ENCODE results near the gene PHF2.

Gene PHF2

GRCh38 chr9:93616044-93616443 lies 39.7 kb downstream of the PHF2 start:
- no peaks in the 10 kb centered on the region for H3K9me3 ChIP-seq (ENCODE audit: control insufficient read depth in 2 of 2, low read length in 2 of 2)
- no peak overlapping the region for H3K27ac ChIP-seq (ENCODE audit: low read length)
- peaks cover 31% of the 10 kb centered on the region for H3K4me1 ChIP-seq (ENCODE audit: control insufficient read depth, insufficient read depth, low read length)
- H3K36me3 ChIP-seq (ENCODE audit: control insufficient read depth in 2 of 2, insufficient read depth in 2 of 2, low read length in 2 of 2): peaks cover 0 to 3% of the 10 kb centered on the region in 2 donors
- H3K4me3 ChIP-seq (ENCODE audit: low read length in 2 of 2): no peak overlapping the region
- no peak overlapping the region for H3K9ac ChIP-seq (ENCODE audit: low read length in 2 of 2)
- no peaks in the 10 kb centered on the region for H3K27me3 ChIP-seq (ENCODE audit: control insufficient read depth in 1 of 2, insufficient read depth in 2 of 2, low read length in 2 of 2)

- no peak overlapping the region for H3K4me3 ChIP-seq (ENCODE audit: low read length in 2 of 2)
- H3K27ac ChIP-seq (ENCODE audit: low read length): no peak overlapping the region
- H3K9me3 ChIP-seq (ENCODE audit: control insufficient read depth in 2 of 2, low read length in 2 of 2): no peaks in the 10 kb centered on the region
- H3K9ac ChIP-seq (ENCODE audit: low read length in 2 of 2): no peak overlapping the region
- no peaks in the 10 kb centered on the region for H3K27me3 ChIP-seq (ENCODE audit: control insufficient read depth in 1 of 2, insufficient read depth in 2 of 2, low read length in 2 of 2)
- H3K4me1 ChIP-seq (ENCODE audit: control insufficient read depth, insufficient read depth, low read length): peaks cover 36% of the 10 kb centered on the region
- H3K36me3 ChIP-seq (ENCODE audit: control insufficient read depth in 2 of 2, insufficient read depth in 2 of 2, low read length in 2 of 2): peaks cover 0 to 3% of the 10 kb centered on the region in 2 donors
Observed at GRCh38 chr9:93617273-93617672, 40.9 kb downstream of the PHF2 start.

GRCh38 chr9:93619272-93619775 lies 42.9 kb downstream of the PHF2 start:
- no peak overlapping the region for H3K9ac ChIP-seq (ENCODE audit: low read length in 2 of 2)
- H3K9me3 ChIP-seq (ENCODE audit: control insufficient read depth in 2 of 2, low read length in 2 of 2): no peaks in the 10 kb centered on the region
- no peaks in the 10 kb centered on the region for H3K27me3 ChIP-seq (ENCODE audit: control insufficient read depth in 1 of 2, insufficient read depth in 2 of 2, low read length in 2 of 2)
- H3K36me3 ChIP-seq (ENCODE audit: control insufficient read depth in 2 of 2, insufficient read depth in 2 of 2, low read length in 2 of 2): peaks cover 0 to 3% of the 10 kb centered on the region in 2 donors
- no peak overlapping the region for H3K27ac ChIP-seq (ENCODE audit: low read length)
- H3K4me3 ChIP-seq (ENCODE audit: low read length in 2 of 2): no peak overlapping the region
- peaks cover 25% of the 10 kb centered on the region for H3K4me1 ChIP-seq (ENCODE audit: control insufficient read depth, insufficient read depth, low read length)

- H3K4me1 ChIP-seq (ENCODE audit: control insufficient read depth, insufficient read depth, low read length): peaks cover 25% of the 10 kb centered on the region
- no peaks in the 10 kb centered on the region for H3K9me3 ChIP-seq (ENCODE audit: control insufficient read depth in 2 of 2, low read length in 2 of 2)
- H3K9ac ChIP-seq (ENCODE audit: low read length in 2 of 2): no peak overlapping the region
- peaks cover 0 to 3% of the 10 kb centered on the region in 2 donors for H3K36me3 ChIP-seq (ENCODE audit: control insufficient read depth in 2 of 2, insufficient read depth in 2 of 2, low read length in 2 of 2)
- H3K27ac ChIP-seq (ENCODE audit: low read length): no peak overlapping the region
- H3K27me3 ChIP-seq (ENCODE audit: control insufficient read depth in 1 of 2, insufficient read depth in 2 of 2, low read length in 2 of 2): no peaks in the 10 kb centered on the region
- no peak overlapping the region for H3K4me3 ChIP-seq (ENCODE audit: low read length in 2 of 2)
Observed at GRCh38 chr9:93620041-93620506, 43.7 kb downstream of the PHF2 start.

- H3K4me3 ChIP-seq (ENCODE audit: low read length in 2 of 2): no peak overlapping the region
- peaks cover 25% of the 10 kb centered on the region for H3K4me1 ChIP-seq (ENCODE audit: control insufficient read depth, insufficient read depth, low read length)
- peaks cover 0 to 3% of the 10 kb centered on the region in 2 donors for H3K36me3 ChIP-seq (ENCODE audit: control insufficient read depth in 2 of 2, insufficient read depth in 2 of 2, low read length in 2 of 2)
- H3K27ac ChIP-seq (ENCODE audit: low read length): no peak overlapping the region
- H3K9me3 ChIP-seq (ENCODE audit: control insufficient read depth in 2 of 2, low read length in 2 of 2): no peaks in the 10 kb centered on the region
- no peaks in the 10 kb centered on the region for H3K27me3 ChIP-seq (ENCODE audit: control insufficient read depth in 1 of 2, insufficient read depth in 2 of 2, low read length in 2 of 2)
- no peak overlapping the region for H3K9ac ChIP-seq (ENCODE audit: low read length in 2 of 2)
Observed at GRCh38 chr9:93620881-93621820, 44.8 kb downstream of the PHF2 start.

- H3K27ac ChIP-seq (ENCODE audit: low read length): no peak overlapping the region
- no peaks in the 10 kb centered on the region for H3K9me3 ChIP-seq (ENCODE audit: control insufficient read depth in 2 of 2, low read length in 2 of 2)
- H3K36me3 ChIP-seq (ENCODE audit: control insufficient read depth in 2 of 2, insufficient read depth in 2 of 2, low read length in 2 of 2): peaks cover 0 to 3% of the 10 kb centered on the region in 2 donors
- H3K4me1 ChIP-seq (ENCODE audit: control insufficient read depth, insufficient read depth, low read length): peaks cover 22% of the 10 kb centered on the region
- H3K9ac ChIP-seq (ENCODE audit: low read length in 2 of 2): no peak overlapping the region
- no peak overlapping the region for H3K4me3 ChIP-seq (ENCODE audit: low read length in 2 of 2)
- H3K27me3 ChIP-seq (ENCODE audit: control insufficient read depth in 1 of 2, insufficient read depth in 2 of 2, low read length in 2 of 2): no peaks in the 10 kb centered on the region
Observed at GRCh38 chr9:93621922-93622321, 45.5 kb downstream of the PHF2 start.

GRCh38 chr9:93622691-93623090 lies 46.3 kb downstream of the PHF2 start:
- H3K9ac ChIP-seq (ENCODE audit: low read length in 2 of 2): no peak overlapping the region
- no peak overlapping the region for H3K4me3 ChIP-seq (ENCODE audit: low read length in 2 of 2)
- H3K27me3 ChIP-seq (ENCODE audit: control insufficient read depth in 1 of 2, insufficient read depth in 2 of 2, low read length in 2 of 2): no peaks in the 10 kb centered on the region
- peaks cover 18% of the 10 kb centered on the region for H3K4me1 ChIP-seq (ENCODE audit: control insufficient read depth, insufficient read depth, low read length)
- no peak overlapping the region for H3K27ac ChIP-seq (ENCODE audit: low read length)
- peaks cover 2 to 3% of the 10 kb centered on the region in 2 donors for H3K9me3 ChIP-seq (ENCODE audit: control insufficient read depth in 2 of 2, low read length in 2 of 2)
- peaks cover 0 to 3% of the 10 kb centered on the region in 2 donors for H3K36me3 ChIP-seq (ENCODE audit: control insufficient read depth in 2 of 2, insufficient read depth in 2 of 2, low read length in 2 of 2)

GRCh38 chr9:93623753-93624152 lies 47.4 kb downstream of the PHF2 start:
- Histone ChIP-seq H3K27me3 (ENCODE audit: control insufficient read depth in 1 of 2, insufficient read depth in 2 of 2, low read length in 2 of 2) (no peaks in the 10 kb centered on the region), H3K9me3 (ENCODE audit: control insufficient read depth in 2 of 2, low read length in 2 of 2) (peaks cover 5 to 7% of the 10 kb centered on the region in 2 donors), H3K4me1 (ENCODE audit: control insufficient read depth, insufficient read depth, low read length) (peaks cover 18% of the 10 kb centered on the region), H3K27ac (ENCODE audit: low read length) (no peak overlapping the region), H3K4me3 (ENCODE audit: low read length in 2 of 2) (no peak overlapping the region), H3K9ac (ENCODE audit: low read length in 2 of 2) (no peak overlapping the region), H3K36me3 (ENCODE audit: control insufficient read depth in 2 of 2, insufficient read depth in 2 of 2, low read length in 2 of 2) (no peaks in the 10 kb centered on the region)

GRCh38 chr9:93624431-93624834 lies 48.0 kb downstream of the PHF2 start:
- Histone ChIP-seq H3K9me3 (ENCODE audit: control insufficient read depth in 2 of 2, low read length in 2 of 2) (peaks cover 5 to 7% of the 10 kb centered on the region in 2 donors), H3K9ac (ENCODE audit: low read length in 2 of 2) (no peak overlapping the region), H3K27me3 (ENCODE audit: control insufficient read depth in 1 of 2, insufficient read depth in 2 of 2, low read length in 2 of 2) (no peaks in the 10 kb centered on the region), H3K4me1 (ENCODE audit: control insufficient read depth, insufficient read depth, low read length) (peaks cover 18% of the 10 kb centered on the region), H3K27ac (ENCODE audit: low read length) (no peak overlapping the region), H3K36me3 (ENCODE audit: control insufficient read depth in 2 of 2, insufficient read depth in 2 of 2, low read length in 2 of 2) (no peaks in the 10 kb centered on the region), H3K4me3 (ENCODE audit: low read length in 2 of 2) (no peak overlapping the region)

GRCh38 chr9:93624977-93625376 lies 48.6 kb downstream of the PHF2 start:
- H3K9me3 ChIP-seq (ENCODE audit: control insufficient read depth in 2 of 2, low read length in 2 of 2): peaks cover 5 to 7% of the 10 kb centered on the region in 2 donors

GRCh38 chr9:93629920-93630319 lies 53.5 kb downstream of the PHF2 start:
- H3K9me3 ChIP-seq (ENCODE audit: control insufficient read depth in 2 of 2, low read length in 2 of 2): peaks cover 5 to 7% of the 10 kb centered on the region in 2 donors
- no peak overlapping the region for H3K4me3 ChIP-seq (ENCODE audit: low read length in 2 of 2)
- H3K27me3 ChIP-seq (ENCODE audit: control insufficient read depth in 1 of 2, insufficient read depth in 2 of 2, low read length in 2 of 2): no peaks in the 10 kb centered on the region
- no peak overlapping the region for H3K27ac ChIP-seq (ENCODE audit: low read length)
- H3K4me1 ChIP-seq (ENCODE audit: control insufficient read depth, insufficient read depth, low read length): no peaks in the 10 kb centered on the region
- peaks cover 18 to 27% of the 10 kb centered on the region in 2 donors for H3K36me3 ChIP-seq (ENCODE audit: control insufficient read depth in 2 of 2, insufficient read depth in 2 of 2, low read length in 2 of 2)
- H3K9ac ChIP-seq (ENCODE audit: low read length in 2 of 2): no peak overlapping the region

More at GRCh38 chr9:93624977-93625376, 48.6 kb downstream of the PHF2 start:
- no peak overlapping the region for H3K27ac ChIP-seq (ENCODE audit: low read length)
- peaks cover 13% of the 10 kb centered on the region for H3K4me1 ChIP-seq (ENCODE audit: control insufficient read depth, insufficient read depth, low read length)
- H3K27me3 ChIP-seq (ENCODE audit: control insufficient read depth in 1 of 2, insufficient read depth in 2 of 2, low read length in 2 of 2): no peaks in the 10 kb centered on the region
- H3K36me3 ChIP-seq (ENCODE audit: control insufficient read depth in 2 of 2, insufficient read depth in 2 of 2, low read length in 2 of 2): peaks cover 0 to 1% of the 10 kb centered on the region in 2 donors
- no peak overlapping the region for H3K9ac ChIP-seq (ENCODE audit: low read length in 2 of 2)
- H3K4me3 ChIP-seq (ENCODE audit: low read length in 2 of 2): no peak overlapping the region

All from stomach smooth muscle (tissue), 2 donors.